Brain microvascular endothelial cell (primary cell): Measurements from ENCODE around the gene RANBP17.

Experiments used
- DNase-seq: peaks from one replicate; pipeline ENCODE4 v3.0.0-alpha.2; 2020
- H3K27ac ChIP-seq: fragments of 250-450 bp; sonication (Bioruptor Pico); 2 replicates; pipeline ENCODE4 v1.5.1; 2020; ENCODE audit warnings: mild to moderate bottlenecking, moderate library complexity
- H3K27me3 ChIP-seq: fragments of 250-450 bp; sonication (Bioruptor Pico); replicated peaks from 2 replicates; pipeline ENCODE4 v1.5.1; 2020; ENCODE audit warnings: mild to moderate bottlenecking
- H3K36me3 ChIP-seq: fragments of 250-450 bp; sonication (Bioruptor Pico); replicated peaks from 2 replicates; pipeline ENCODE4 v1.5.1; 2020; ENCODE audit warnings: mild to moderate bottlenecking
- H3K4me3 ChIP-seq: 2 replicates; pipeline ENCODE4 v1.5.1; 2011; ENCODE audit warnings: low read depth, mild to moderate bottlenecking, control low read depth, low read length, moderate library complexity
- in situ Hi-C: cut with HindIII; loops from 2 replicates; pipeline ENCODE4 v1.10.0; 2017; ENCODE audit warnings: low sequenced_read_pairs, low pct_ligation_motif_present
- TF ChIP-seq, protein P1 (sequence below): IDR thresholded peaks from 2 replicates; pipeline ENCODE4 v1.5.1; 2011; ENCODE audit warnings: low read depth, mild to moderate bottlenecking, moderate library complexity, low read length, control low read depth, inconsistent platforms; ENCODE audit errors: missing control alignments

The RANBP17 gene

DNA sequence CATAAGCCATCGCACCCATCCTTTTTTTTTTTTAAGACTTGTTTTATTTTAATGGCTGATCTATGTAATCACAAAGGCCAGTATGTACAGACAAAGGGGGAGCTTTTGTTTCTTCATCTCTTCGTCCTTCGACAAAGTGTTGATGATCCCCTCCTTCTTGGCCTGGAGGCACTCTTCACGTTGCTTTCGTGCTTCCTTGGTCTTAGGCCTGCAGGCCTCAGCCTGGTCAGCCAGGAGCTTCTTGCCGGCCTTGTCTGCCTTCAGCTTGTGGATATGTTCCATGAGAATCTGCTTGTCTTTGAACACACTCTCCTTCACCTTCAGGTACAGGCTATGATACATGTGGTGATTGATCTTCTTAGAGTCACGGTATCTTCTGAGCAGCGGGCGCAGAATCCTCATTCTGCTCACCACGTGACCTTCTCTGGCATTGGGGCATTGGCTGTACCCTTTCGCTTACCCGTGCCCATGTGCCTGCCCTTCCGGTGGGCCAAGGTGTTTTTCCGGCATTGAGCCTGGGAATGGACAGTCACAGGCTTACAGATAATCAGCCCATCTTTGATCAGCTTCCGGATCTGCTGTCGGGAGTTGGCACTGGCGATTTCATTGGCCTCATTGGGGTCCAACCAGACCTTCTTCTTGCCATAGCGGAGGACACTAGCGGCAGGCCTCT is 483.3 kb downstream of the RANBP17 start:
- DNase-seq = no peak
- Histone ChIP-seq H3K27ac (no peak overlapping the region), H3K27me3 (no peaks in the 10 kb centered on the region), H3K4me3 (no peak overlapping the region), H3K36me3 (no peaks in the 10 kb centered on the region)
- in situ Hi-C loops = no loop called here
- TF ChIP-seq, protein P1, sequence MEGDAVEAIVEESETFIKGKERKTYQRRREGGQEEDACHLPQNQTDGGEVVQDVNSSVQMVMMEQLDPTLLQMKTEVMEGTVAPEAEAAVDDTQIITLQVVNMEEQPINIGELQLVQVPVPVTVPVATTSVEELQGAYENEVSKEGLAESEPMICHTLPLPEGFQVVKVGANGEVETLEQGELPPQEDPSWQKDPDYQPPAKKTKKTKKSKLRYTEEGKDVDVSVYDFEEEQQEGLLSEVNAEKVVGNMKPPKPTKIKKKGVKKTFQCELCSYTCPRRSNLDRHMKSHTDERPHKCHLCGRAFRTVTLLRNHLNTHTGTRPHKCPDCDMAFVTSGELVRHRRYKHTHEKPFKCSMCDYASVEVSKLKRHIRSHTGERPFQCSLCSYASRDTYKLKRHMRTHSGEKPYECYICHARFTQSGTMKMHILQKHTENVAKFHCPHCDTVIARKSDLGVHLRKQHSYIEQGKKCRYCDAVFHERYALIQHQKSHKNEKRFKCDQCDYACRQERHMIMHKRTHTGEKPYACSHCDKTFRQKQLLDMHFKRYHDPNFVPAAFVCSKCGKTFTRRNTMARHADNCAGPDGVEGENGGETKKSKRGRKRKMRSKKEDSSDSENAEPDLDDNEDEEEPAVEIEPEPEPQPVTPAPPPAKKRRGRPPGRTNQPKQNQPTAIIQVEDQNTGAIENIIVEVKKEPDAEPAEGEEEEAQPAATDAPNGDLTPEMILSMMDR = no peak
